Loucy (cell line): Measurements from ENCODE around the gene C16orf82.
"Not testable (repeated sequence)": the region's sequence is repeated elsewhere in the genome, so short reads cannot be mapped to it uniquely, and the experiment has no call there.

Experiments
- CTCF ChIP-seq: fragments of 200-600 bp; sonication (generic); conservative IDR thresholded peaks from 2 replicates; pipeline ENCODE4 v1.5.1; 2014; ENCODE audit warnings: mild to moderate bottlenecking, antibody characterized with exemption, low read length
- EZH2phosphoT487 ChIP-seq: fragments of 200-600 bp; IDR thresholded peaks from 2 replicates; pipeline ENCODE4 v1.6.1; 2018; ENCODE audit warnings: antibody characterized with exemption, mild to moderate bottlenecking, moderate library complexity, borderline replicate concordance

GRCh38 chr16:27086031-27086430, 19.3 kb downstream of the C16orf82 start:
- TF ChIP-seq CTCF, EZH2phosphoT487: not testable (repeated sequence)
